Ecto neural progenitor cell (in vitro differentiated cells): ENCODE results near the gene INO80D.
"Not testable (repeated sequence)": the region's sequence is repeated elsewhere in the genome, so short reads cannot be mapped to it uniquely, and the experiment has no call there.

Experiments used
- DNase-seq: peaks from one replicate; pipeline ENCODE4 v3.0.0-alpha.2; 2018; ENCODE audit warnings: low spot score

The INO80D gene

DNA sequence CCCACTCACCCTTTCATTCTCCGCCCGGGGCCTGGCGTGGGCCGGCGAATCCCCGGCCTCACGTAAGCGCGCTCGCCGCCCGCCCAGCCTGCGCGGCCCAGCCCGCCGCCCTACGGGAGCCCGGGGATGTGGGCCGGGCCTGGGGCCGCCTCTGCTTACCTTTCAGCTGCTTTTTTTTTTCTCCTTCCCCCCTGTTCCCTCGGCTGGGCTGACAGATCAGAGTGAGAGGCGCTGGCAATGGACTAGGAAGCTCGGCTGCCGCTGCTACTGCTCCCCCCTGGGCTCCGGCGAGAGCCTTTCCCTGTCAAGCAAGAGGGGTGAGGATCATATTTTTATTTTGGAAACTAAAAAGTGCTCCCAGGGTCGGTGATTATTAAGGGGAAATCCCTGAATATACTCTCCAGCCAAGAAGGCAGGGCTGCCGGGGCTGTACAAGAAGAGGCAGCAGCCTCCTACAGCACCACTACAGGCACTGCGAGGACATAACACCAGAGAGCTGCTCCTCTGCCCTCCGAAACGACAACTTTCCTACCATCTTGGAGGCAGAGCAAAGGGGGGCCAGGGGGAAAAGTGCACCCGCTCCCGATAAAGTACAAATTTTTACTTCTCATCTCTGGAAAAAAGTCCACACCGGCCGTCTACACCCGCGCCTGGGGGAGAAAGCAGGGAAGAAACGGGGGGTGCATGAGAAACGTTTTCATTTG, at the start of gene INO80D:
Gene INO80D (minus strand): TSS at position 433 of the 704 bp plus-strand sequence. CDS start 23,158 bp downstream, outside the sequence.
- peak; percentile 81 for DNase-seq

DNA sequence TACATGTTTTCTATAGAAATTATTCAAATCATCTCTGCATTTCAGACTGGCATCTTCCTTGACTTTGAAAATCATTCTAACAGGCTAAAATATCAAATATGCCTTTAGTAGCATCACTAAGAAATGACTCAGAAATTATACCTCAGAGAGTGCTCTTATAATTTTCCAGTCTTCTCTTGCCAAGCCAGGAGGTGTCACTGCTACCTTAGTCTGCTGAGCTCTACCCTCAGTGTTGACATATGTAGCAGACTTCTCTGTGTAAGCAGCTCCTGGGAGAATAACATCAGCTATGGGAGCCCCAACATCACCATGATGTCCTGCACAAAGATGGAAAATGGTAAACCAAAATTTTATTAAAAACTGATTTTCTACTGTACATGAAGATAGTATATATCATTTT, 41.7 kb upstream of the INO80D start:
- no peak for DNase-seq

DNA sequence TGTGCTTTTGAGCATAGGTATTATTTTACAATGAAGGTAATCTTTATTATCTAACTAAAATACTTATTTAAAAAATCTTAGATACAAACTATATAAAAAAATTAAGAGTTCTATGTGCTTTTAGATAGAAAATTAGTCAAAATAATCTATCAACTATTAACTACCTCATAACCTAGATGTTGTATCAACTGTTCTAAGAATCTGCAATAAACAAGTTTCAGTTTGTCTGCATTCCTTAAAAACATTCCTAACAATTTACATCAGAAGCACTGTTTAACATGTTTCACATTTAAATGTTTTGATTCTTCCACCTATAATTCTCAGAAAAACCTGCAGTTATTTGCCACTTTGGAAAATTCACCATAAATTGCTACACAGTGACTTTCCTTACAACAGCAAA, 39.9 kb upstream of the INO80D start:
- no peak for DNase-seq

DNA sequence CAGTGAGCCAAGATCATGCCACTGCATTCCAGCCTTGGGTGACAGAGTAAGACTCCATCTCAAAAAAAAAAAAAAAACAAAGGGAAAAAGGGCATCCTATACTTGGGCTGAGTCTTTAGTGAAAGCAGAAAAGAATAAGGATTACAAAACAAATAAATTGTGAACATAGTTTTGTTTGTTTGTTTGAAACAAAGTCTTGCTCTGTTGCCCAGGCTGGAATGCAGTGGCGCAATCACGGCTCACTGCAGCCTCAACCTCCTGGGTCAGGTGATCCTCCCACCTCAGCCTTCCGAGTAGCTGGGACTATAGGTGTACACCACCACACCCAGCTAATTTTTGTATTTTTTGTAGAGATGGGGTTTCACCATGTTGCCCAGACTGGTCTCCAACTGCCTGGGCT, 36.6 kb upstream of the INO80D start:
- not testable (repeated sequence) for DNase-seq

- no peak for DNase-seq
Measured at GRCh38 chr2:206116278-206116677, 30.3 kb upstream of the INO80D start.

- DNase-seq = no peak
Measured at GRCh38 chr2:206115026-206115578, 29.1 kb upstream of the INO80D start.

DNA sequence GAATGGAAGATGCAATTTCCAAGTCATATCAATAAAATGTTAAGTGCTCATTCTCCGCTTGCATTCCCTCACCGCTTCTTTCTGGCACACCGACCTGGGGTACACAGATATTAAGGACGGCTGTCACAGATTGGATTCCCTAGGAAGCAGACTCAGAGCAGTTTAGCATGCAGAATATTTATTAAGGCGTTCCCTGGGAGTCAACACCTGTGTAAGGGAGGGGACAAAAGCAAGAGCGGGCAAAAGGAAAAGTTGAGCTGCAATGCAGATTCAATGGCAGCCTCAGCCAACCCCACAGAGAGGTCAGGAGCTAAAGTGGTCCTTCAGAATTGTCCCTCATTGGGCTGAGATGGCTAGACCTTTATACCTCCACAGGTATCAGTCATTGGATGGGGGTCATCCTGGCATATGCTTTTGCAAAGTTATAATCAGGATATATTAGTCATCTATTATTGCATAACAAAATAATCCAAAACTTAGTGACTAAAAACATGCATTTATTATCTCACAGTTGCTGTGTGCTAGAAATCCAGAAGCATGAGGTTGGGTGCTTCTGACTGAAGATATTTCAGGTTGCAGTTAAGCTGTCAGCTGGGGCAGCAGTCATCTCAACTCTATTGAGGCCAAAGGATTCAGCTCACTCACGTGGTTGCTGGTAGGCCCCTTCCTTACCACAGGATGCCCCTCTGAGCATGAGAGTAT, 27.0 kb upstream of the INO80D start:
- no peak for DNase-seq

DNA sequence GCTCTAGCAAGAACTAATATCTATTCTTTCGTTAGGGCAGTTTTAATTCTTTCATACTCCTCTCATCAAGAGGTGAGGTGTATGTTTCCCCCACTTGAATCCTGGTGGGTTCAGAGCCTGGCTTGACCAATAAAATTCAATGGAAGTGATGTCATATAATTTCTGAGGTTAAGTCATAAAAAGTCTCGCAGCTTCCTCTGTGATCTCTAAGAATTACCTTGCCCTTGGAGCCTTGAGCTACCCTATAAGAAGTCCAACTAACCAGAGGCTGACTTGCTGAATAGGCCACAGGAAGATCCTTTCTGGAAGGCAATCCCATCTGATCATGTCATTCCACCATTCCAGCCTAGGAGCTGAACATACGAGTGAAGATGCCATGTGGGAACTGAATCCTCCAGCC, 26.1 kb upstream of the INO80D start:
- no peak for DNase-seq

DNA sequence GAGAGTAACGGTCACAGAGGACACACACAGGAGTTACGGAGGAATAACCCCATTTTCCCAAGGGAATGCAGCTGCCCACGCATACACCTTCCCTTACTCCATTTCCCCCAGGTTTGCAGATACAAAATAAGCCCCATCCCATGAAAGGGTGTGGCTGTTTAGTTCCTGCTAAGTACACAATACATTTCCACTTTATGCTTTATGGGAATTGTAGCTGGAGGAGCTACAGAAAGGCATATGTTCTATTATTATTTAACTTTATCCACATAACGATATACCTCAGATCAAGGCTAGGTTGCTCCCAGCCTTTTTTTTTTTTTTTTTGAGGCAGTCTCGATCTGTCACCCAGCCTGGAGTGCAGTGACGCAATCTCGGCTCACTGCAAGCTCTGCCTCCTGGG, 22.7 kb upstream of the INO80D start:
- no peak for DNase-seq

- DNase-seq = no peak
Measured at GRCh38 chr2:206105541-206105940, 19.6 kb upstream of the INO80D start.

GRCh38 chr2:206105038-206105437, 19.1 kb upstream of the INO80D start:
- no peak for DNase-seq

GRCh38 chr2:206098872-206099271, 12.9 kb upstream of the INO80D start:
- DNase-seq = not testable (repeated sequence)

GRCh38 chr2:206098471-206098870, 12.5 kb upstream of the INO80D start:
- DNase-seq = no peak

- no peak for DNase-seq
Measured at GRCh38 chr2:206096876-206097275, 10.9 kb upstream of the INO80D start.

DNA sequence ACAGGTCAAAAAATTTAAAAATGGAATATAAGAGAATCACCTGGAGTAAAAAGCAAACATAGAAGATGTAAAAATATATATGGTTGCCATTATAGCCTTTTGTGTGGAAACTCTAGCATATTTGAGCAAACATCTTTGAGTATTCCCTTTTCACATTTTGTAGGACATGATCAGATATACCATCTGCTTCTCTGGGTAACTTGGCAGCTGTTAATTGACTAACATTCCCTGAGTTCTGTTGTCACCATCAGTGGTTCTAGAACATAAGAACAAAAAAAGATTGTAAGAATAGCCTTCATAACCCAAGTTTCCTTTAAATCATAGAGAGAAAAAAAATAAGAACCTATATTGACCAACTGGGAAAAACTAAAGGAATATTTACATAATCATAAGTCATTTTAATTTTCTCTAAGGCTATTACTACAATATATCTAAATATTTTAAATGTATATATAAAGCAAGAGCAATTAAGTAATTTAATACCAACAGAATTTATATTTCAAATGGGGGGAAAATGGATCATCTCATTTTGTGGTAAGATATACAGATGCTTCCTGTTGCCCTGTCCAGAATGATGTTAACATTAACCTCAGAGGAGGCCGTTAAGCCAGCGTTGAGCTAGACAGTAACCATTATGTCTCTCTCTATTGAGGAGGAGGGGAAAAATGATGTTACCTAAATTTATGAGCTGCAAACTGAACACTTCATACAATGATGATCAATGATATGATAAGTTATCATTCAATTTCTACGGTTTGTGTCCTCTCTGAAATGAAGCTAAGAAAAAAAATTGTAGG, 9.8 kb upstream of the INO80D start:
- no peak for DNase-seq

DNA sequence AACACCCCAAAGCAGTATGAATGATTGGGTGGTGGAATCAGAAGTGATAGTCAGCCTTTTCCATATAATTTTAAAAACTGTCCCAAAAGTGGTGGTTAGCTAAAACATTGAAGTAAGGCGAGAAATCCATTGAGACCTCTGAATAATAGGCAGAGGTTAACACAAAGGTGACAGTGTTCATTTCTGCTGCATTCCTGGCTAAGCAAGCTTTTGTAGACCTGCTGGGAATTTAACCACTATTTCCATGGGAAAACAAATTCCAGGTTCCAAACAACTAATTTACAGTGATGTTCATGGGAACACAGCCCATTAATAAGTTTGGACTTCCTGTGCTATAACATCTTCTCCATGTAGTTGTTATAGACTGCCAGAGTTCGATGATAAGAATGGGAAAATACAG, 6.3 kb upstream of the INO80D start:
- DNase-seq = no peak

DNA sequence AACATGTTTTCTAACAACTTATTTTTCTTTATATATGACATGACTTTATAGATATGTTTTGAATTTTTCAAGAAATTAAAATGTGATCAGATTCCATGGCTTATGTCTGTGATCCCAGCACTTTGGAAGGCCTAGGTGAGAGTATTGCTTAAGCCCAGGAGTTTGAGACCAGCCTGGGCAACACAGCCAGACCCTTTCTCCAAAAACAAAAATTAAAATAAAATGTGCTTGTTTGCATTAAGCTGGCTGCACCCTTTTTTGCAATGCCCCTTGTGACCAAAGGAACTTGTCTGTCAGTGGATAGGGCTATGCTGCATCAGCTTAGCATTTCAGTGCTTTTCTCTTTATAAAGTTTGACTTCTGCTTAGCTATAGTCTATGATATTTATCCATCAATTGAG, 2.3 kb upstream of the INO80D start:
- no peak for DNase-seq

DNA sequence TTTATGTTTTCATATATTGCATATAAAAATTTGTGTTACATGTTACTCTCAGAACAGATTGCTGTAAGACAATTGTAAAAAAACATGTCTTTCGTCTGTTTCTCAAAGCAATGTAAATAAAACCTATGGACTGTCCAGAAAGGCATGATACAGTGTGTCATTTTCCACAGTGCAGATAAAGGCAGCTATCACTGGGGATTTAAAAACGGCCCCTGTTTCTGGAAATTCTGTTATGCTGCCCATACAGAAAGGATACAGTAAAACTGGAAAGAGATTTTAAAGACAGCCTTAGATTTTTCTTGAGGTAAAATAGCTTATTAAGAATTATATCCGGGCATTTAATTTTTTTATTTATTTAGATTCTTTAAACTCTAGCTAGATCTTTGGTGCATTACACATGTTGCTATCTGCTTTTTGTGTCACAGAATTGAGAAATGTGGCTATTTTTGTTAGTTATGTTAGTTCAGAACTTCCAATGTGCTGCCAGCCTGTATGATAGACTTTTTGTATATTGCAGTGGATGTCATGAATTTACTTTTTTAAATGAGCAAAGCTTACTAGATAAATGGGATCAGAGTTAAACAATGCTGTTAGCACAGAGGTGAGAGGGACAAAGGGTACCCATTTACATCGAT, 859 bp upstream of the INO80D start:
- DNase-seq = no peak

DNA sequence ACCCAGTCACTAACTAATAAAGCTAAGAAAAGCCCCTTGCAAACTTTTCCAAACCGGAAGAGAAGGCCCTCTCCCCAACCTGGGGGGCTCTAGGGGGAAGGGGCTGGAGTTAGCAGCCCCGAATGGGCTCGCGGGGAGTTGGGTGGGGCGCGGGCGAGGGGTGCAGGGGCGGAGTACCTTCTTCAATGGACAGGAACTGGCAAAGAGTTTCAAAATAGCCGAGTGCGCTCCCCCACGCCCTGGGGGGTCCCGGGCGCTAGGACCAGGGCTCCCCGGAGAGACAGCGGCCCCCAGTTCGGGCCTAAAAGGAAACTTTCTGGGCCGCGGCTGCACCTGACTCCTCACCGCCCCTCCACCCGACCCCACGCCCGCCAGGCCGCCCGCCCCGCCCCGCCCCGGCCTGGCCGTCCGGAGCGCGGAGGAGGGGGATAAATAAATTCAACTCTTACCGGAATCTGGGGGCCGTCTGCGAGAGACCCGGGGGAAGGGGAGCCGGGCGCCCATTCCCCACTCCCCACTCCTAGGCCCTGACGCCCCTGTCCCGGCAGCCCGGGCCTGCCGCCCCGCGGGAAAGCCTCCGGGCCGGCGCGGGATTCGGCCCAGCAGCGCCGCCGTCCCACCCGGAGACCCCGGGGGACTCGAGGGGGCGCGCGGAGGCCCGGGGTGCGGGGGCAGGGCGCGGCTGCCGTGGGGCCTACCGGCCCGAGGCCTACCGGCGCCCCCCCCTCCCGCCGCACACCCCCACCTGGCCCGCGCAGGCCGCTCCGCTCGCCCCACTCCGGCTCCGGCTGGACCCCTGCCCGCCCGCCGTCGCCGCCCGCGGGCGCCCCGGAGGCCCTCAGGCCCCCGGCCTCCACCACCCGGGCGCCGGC, 868 bp downstream of the INO80D start:
- DNase-seq = peak; percentile 64

- peak; percentile 70 for DNase-seq
Measured at GRCh38 chr2:206084439-206084869, 1.5 kb downstream of the INO80D start.
